NB4 (cell line): ENCODE data around the gene NCF4.

ENCODE experiments used
- CTCF ChIP-seq: IDR thresholded peaks from one replicate; pipeline ENCODE4 v1.5.1; 2012; ENCODE audit warnings: low read depth, low read length
- MAX ChIP-seq: IDR thresholded peaks from 2 replicates; pipeline ENCODE4 v1.6.1; 2011; ENCODE audit warnings: low read depth, low read length
- MYC ChIP-seq: IDR thresholded peaks from 2 replicates; pipeline ENCODE4 v1.6.1; 2011; ENCODE audit warnings: low read depth, low read length
- POLR2A ChIP-seq: IDR thresholded peaks from 2 replicates; pipeline ENCODE4 v1.6.1; 2011; ENCODE audit warnings: mild to moderate bottlenecking; ENCODE audit not compliant: insufficient read length; ENCODE audit errors: extremely low read depth

GRCh38 chr22:36871669-36872081 lies 10.9 kb downstream of the NCF4 start:
- TF ChIP-seq POLR2A (no peak), CTCF (no peak), MYC (no peak), MAX (no peak)
